ENCODE data around the gene NANOS2. TPM values are rescaled to one million over a fixed set of nuclear protein-coding genes. Genes with fewer than 3 reads are reported as not detected.
"Not testable (repeated sequence)": the region's sequence is repeated elsewhere in the genome, so short reads cannot be mapped to it uniquely, and the experiment has no call there.

Gene NANOS2
- total RNA-seq, 1 experiment from 2014 or later = not detected

- Histone ChIP-seq H3K9me2 (ENCODE audit: insufficient read depth) (no peaks in the 10 kb centered on the region), H3F3A (ENCODE audit: insufficient read depth, low read depth) (peaks cover 29% of the 10 kb centered on the region)
These were observed 15.3 kb downstream of the NANOS2 start for GRCh38 chr19:45899253-45899652.

GRCh38 chr19:45897261-45897812 is 17.2 kb downstream of the NANOS2 start:
- BruUV-seq (replicated peaks) = no TSS peak
- no peaks in the 10 kb centered on the region for H3K9me2 ChIP-seq (ENCODE audit: insufficient read depth)
- intact Hi-C loops (cut with micrococcal nuclease; ENCODE audit: unreplicated experiment) = no loop called here
- peaks cover 17% of the 10 kb centered on the region for H3K79me2 ChIP-seq (ENCODE audit: low read depth)
- H3K27ac ChIP-seq = no peak overlapping the region
- H3K9me3 ChIP-seq (ENCODE audit: insufficient read depth, low read depth) = no peaks in the 10 kb centered on the region
- peaks cover 16% of the 10 kb centered on the region; the same call in 1 of the 2 replicates for H3K36me3 ChIP-seq (ENCODE audit: low read depth)
- CTCF ChIA-PET = interaction anchor here (0.6 kb wide), 1 partner anchor 89 kb away, joined by 3 read pairs; no protein-coding TSS in a partner anchor
- TF ChIP-seq EZH2 (IDR thresholded peaks at IDR 0.05; ENCODE audit: low read depth) (no peak), CTCF (conservative IDR thresholded peaks at IDR 0.05) (no peak)
- H3K4me2 ChIP-seq = no peak overlapping the region
- no peaks in the 10 kb centered on the region for H4K20me1 ChIP-seq (ENCODE audit: insufficient read depth)
- H2AFZ ChIP-seq = no peak overlapping the region
- no peak overlapping the region for H3K4me3 ChIP-seq
- POLR2A ChIA-PET (ENCODE audit: unreplicated experiment) = interaction anchor here (0.6 kb wide), 1 partner anchor 118 kb away, joined by 3 read pairs; no protein-coding TSS in a partner anchor
- H3F3A ChIP-seq (ENCODE audit: insufficient read depth, low read depth) = peaks cover 19% of the 10 kb centered on the region; the same call in 1 of the 2 replicates
- peaks cover 11% of the 10 kb centered on the region for H3K4me1 ChIP-seq (replicated peaks; ENCODE audit: insufficient read depth)
- H3K27me3 ChIP-seq (ENCODE audit: insufficient read depth, low read depth) = no peaks in the 10 kb centered on the region
- no peak for DNase-seq

More at GRCh38 chr19:45899253-45899652, 15.3 kb downstream of the NANOS2 start:
- no peak overlapping the region for H3K4me2 ChIP-seq
- no peak overlapping the region for H3K4me3 ChIP-seq
- no TSS peak for BruUV-seq (replicated peaks)
- H4K20me1 ChIP-seq (ENCODE audit: insufficient read depth) = no peaks in the 10 kb centered on the region
- H3K27me3 ChIP-seq (ENCODE audit: insufficient read depth, low read depth) = no peaks in the 10 kb centered on the region
- H2AFZ ChIP-seq = no peak overlapping the region
- peaks cover 16% of the 10 kb centered on the region; the same call in 1 of the 2 replicates for H3K36me3 ChIP-seq (ENCODE audit: low read depth)
- intact Hi-C loops (cut with micrococcal nuclease; ENCODE audit: unreplicated experiment) = no loop called here
- peaks cover 17% of the 10 kb centered on the region for H3K4me1 ChIP-seq (replicated peaks; ENCODE audit: insufficient read depth)
- TF ChIP-seq EZH2 (IDR thresholded peaks at IDR 0.05; ENCODE audit: low read depth) (no peak), CTCF (conservative IDR thresholded peaks at IDR 0.05) (no peak)
- no peak overlapping the region for H3K27ac ChIP-seq
- DNase-seq = no peak
- ChIA-PET CTCF (no interaction called here), POLR2A (ENCODE audit: unreplicated experiment) (no interaction called here)
- H3K9me3 ChIP-seq (ENCODE audit: insufficient read depth, low read depth) = no peaks in the 10 kb centered on the region
- peaks cover 17% of the 10 kb centered on the region for H3K79me2 ChIP-seq (ENCODE audit: low read depth)

- peaks cover 17% of the 10 kb centered on the region; the same call in 1 of the 2 replicates for H3F3A ChIP-seq (ENCODE audit: insufficient read depth, low read depth)
- DNase-seq; H3K79me2 ChIP-seq (ENCODE audit: low read depth); H3K27ac ChIP-seq; H3K4me2 ChIP-seq; H3K9me2 ChIP-seq (ENCODE audit: insufficient read depth); POLR2A ChIA-PET (ENCODE audit: unreplicated experiment); H3K4me1 ChIP-seq (replicated peaks; ENCODE audit: insufficient read depth); H3K4me3 ChIP-seq; H3K9me3 ChIP-seq (ENCODE audit: insufficient read depth, low read depth); H3K27me3 ChIP-seq (ENCODE audit: insufficient read depth, low read depth); BruUV-seq (replicated peaks); H2AFZ ChIP-seq; H4K20me1 ChIP-seq (ENCODE audit: insufficient read depth); intact Hi-C loops (cut with micrococcal nuclease; ENCODE audit: unreplicated experiment); CTCF ChIA-PET: not testable (repeated sequence)
- peaks cover 16% of the 10 kb centered on the region; the same call in 1 of the 2 replicates for H3K36me3 ChIP-seq (ENCODE audit: low read depth)
These were observed 18.5 kb downstream of the NANOS2 start for GRCh38 chr19:45895983-45896599.

All from PC-9 (cell line).